ENCODE measurements around the gene VAC14.

The VAC14 gene

GRCh38 chr16:70757183-70757582, 43.8 kb downstream of the VAC14 start:
- peaks cover 14 to 22% of the 10 kb centered on the region in 2 experiments for H3K4me1 ChIP-seq (ENCODE audit: control insufficient read depth in 1 of 2, insufficient read depth in 2 of 2, low read length in 2 of 2)
- no peaks in the 10 kb centered on the region for H3K79me2 ChIP-seq (ENCODE audit: control insufficient read depth, insufficient read depth, low read length, poor library complexity)
- WGBS (ENCODE audit: extremely low coverage, insufficient coverage, insufficient read length): no CpG with 5 or more reads among the region's 9 CpGs
- H3K27ac ChIP-seq (ENCODE audit: low read depth, low read length): no peak overlapping the region
- H3K4ac ChIP-seq (ENCODE audit: low read depth, low read length): no peak overlapping the region
- peaks cover 4% of the 10 kb centered on the region for H3K9me3 ChIP-seq (ENCODE audit: insufficient read depth, low read depth, low read length)
- H2BK5ac ChIP-seq (ENCODE audit: low read depth, low read length, poor library complexity): no peak overlapping the region
- H4K12ac ChIP-seq (ENCODE audit: low read depth, low read length): no peak overlapping the region
- no peak overlapping the region for H3K23ac ChIP-seq (ENCODE audit: low read length)
- no peak overlapping the region for H4K91ac ChIP-seq (ENCODE audit: low read depth, low read length)
- H2BK120ac ChIP-seq (ENCODE audit: insufficient read depth, low read length, poor library complexity): no peak overlapping the region
- H3K36me3 ChIP-seq (ENCODE audit: control insufficient read depth in 1 of 2, insufficient read depth in 2 of 2, low read length in 2 of 2): peaks cover 17 to 22% of the 10 kb centered on the region in 2 experiments
- H4K8ac ChIP-seq (ENCODE audit: low read depth, low read length): no peak overlapping the region
- H2AFZ ChIP-seq (ENCODE audit: insufficient read depth, low read length, poor library complexity): no peak overlapping the region
- H3K27me3 ChIP-seq (ENCODE audit: insufficient read depth, low read length): no peaks in the 10 kb centered on the region
- H3K14ac ChIP-seq (ENCODE audit: low read length): no peak overlapping the region
- no peaks in the 10 kb centered on the region for H3K79me1 ChIP-seq (ENCODE audit: low read length)
- H3K18ac ChIP-seq (ENCODE audit: low read length): no peak overlapping the region
- no peak for DNase-seq
- no peak overlapping the region for H3K9ac ChIP-seq (ENCODE audit: low read length)
- no peak overlapping the region for H3K4me2 ChIP-seq (ENCODE audit: low read length)
- no peak overlapping the region for H2BK12ac ChIP-seq (ENCODE audit: low read length)
- H3K4me3 ChIP-seq (ENCODE audit: low read depth, low read length): no peak overlapping the region
- no peak overlapping the region for H2AK5ac ChIP-seq (ENCODE audit: low read length)

GRCh38 chr16:70756071-70756470, 44.9 kb downstream of the VAC14 start:
- peaks cover 15% of the 10 kb centered on the region in 2 experiments for H3K36me3 ChIP-seq (ENCODE audit: control insufficient read depth in 1 of 2, insufficient read depth in 2 of 2, low read length in 2 of 2)
- H3K27ac ChIP-seq (ENCODE audit: low read depth, low read length): no peak overlapping the region
- no peaks in the 10 kb centered on the region for H3K27me3 ChIP-seq (ENCODE audit: insufficient read depth, low read length)
- H3K79me1 ChIP-seq (ENCODE audit: low read length): no peaks in the 10 kb centered on the region
- H2BK12ac ChIP-seq (ENCODE audit: low read length): no peak overlapping the region
- no peaks in the 10 kb centered on the region for H3K79me2 ChIP-seq (ENCODE audit: control insufficient read depth, insufficient read depth, low read length, poor library complexity)
- H4K91ac ChIP-seq (ENCODE audit: low read depth, low read length): no peak overlapping the region
- no peak overlapping the region for H3K4me3 ChIP-seq (ENCODE audit: low read depth, low read length)
- no peak for DNase-seq
- no peak overlapping the region for H3K4me2 ChIP-seq (ENCODE audit: low read length)
- H3K9me3 ChIP-seq (ENCODE audit: insufficient read depth, low read depth, low read length): peaks cover 4% of the 10 kb centered on the region
- no peak overlapping the region for H3K14ac ChIP-seq (ENCODE audit: low read length)
- WGBS (ENCODE audit: extremely low coverage, insufficient coverage, insufficient read length): no CpG with 5 or more reads among the region's 8 CpGs
- H3K9ac ChIP-seq (ENCODE audit: low read length): no peak overlapping the region
- no peak overlapping the region for H2AK5ac ChIP-seq (ENCODE audit: low read length)
- H4K12ac ChIP-seq (ENCODE audit: low read depth, low read length): no peak overlapping the region
- H3K18ac ChIP-seq (ENCODE audit: low read length): no peak overlapping the region
- H3K4me1 ChIP-seq (ENCODE audit: control insufficient read depth in 1 of 2, insufficient read depth in 2 of 2, low read length in 2 of 2): peaks cover 18 to 24% of the 10 kb centered on the region in 2 experiments
- H2BK120ac ChIP-seq (ENCODE audit: insufficient read depth, low read length, poor library complexity): no peak overlapping the region
- no peak overlapping the region for H4K8ac ChIP-seq (ENCODE audit: low read depth, low read length)
- no peak overlapping the region for H2BK5ac ChIP-seq (ENCODE audit: low read depth, low read length, poor library complexity)
- H3K23ac ChIP-seq (ENCODE audit: low read length): no peak overlapping the region
- no peak overlapping the region for H3K4ac ChIP-seq (ENCODE audit: low read depth, low read length)
- no peak overlapping the region for H2AFZ ChIP-seq (ENCODE audit: insufficient read depth, low read length, poor library complexity)

GRCh38 chr16:70754851-70755600, 45.9 kb downstream of the VAC14 start:
- Histone ChIP-seq H3K4me3 (ENCODE audit: low read depth, low read length) (no peak overlapping the region), H2AFZ (ENCODE audit: insufficient read depth, low read length, poor library complexity) (no peak overlapping the region), H2BK120ac (ENCODE audit: insufficient read depth, low read length, poor library complexity) (no peak overlapping the region), H4K8ac (ENCODE audit: low read depth, low read length) (peak overlapping the region; percentile 8), H3K4me1 (ENCODE audit: control insufficient read depth in 1 of 2, insufficient read depth in 2 of 2, low read length in 2 of 2) (peaks cover 23 to 30% of the 10 kb centered on the region in 2 experiments), H3K4ac (ENCODE audit: low read depth, low read length) (no peak overlapping the region), H2AK5ac (ENCODE audit: low read length) (peak overlapping the region; percentile 44), H3K36me3 (ENCODE audit: control insufficient read depth in 1 of 2, insufficient read depth in 2 of 2, low read length in 2 of 2) (peaks cover 15% of the 10 kb centered on the region in 2 experiments), H3K9ac (ENCODE audit: low read length) (no peak overlapping the region), H3K27ac (ENCODE audit: low read depth, low read length) (no peak overlapping the region), H3K27me3 (ENCODE audit: insufficient read depth, low read length) (no peaks in the 10 kb centered on the region), H4K91ac (ENCODE audit: low read depth, low read length) (no peak overlapping the region), H3K14ac (ENCODE audit: low read length) (no peak overlapping the region), H3K9me3 (ENCODE audit: insufficient read depth, low read depth, low read length) (peaks cover 4% of the 10 kb centered on the region), H4K12ac (ENCODE audit: low read depth, low read length) (no peak overlapping the region), H3K23ac (ENCODE audit: low read length) (no peak overlapping the region), H2BK12ac (ENCODE audit: low read length) (no peak overlapping the region), H2BK5ac (ENCODE audit: low read depth, low read length, poor library complexity) (no peak overlapping the region), H3K4me2 (ENCODE audit: low read length) (no peak overlapping the region), H3K79me2 (ENCODE audit: control insufficient read depth, insufficient read depth, low read length, poor library complexity) (no peaks in the 10 kb centered on the region), H3K79me1 (ENCODE audit: low read length) (no peaks in the 10 kb centered on the region), H3K18ac (ENCODE audit: low read length) (no peak overlapping the region)
- WGBS (ENCODE audit: extremely low coverage, insufficient coverage, insufficient read length): no CpG with 5 or more reads among the region's 12 CpGs
- DNase-seq: no peak

- Histone ChIP-seq H3K27me3 (ENCODE audit: insufficient read depth, low read length) (no peaks in the 10 kb centered on the region), H3K9ac (ENCODE audit: low read length) (no peak overlapping the region), H3K4me3 (ENCODE audit: low read depth, low read length) (no peak overlapping the region), H3K4me1 (ENCODE audit: control insufficient read depth in 1 of 2, insufficient read depth in 2 of 2, low read length in 2 of 2) (peaks cover 30 to 36% of the 10 kb centered on the region in 2 experiments), H4K12ac (ENCODE audit: low read depth, low read length) (no peak overlapping the region), H3K27ac (ENCODE audit: low read depth, low read length) (no peak overlapping the region), H4K91ac (ENCODE audit: low read depth, low read length) (peak overlapping the region; percentile 12), H3K79me1 (ENCODE audit: low read length) (peaks cover 2% of the 10 kb centered on the region), H2AK5ac (ENCODE audit: low read length) (no peak overlapping the region), H3K36me3 (ENCODE audit: control insufficient read depth in 1 of 2, insufficient read depth in 2 of 2, low read length in 2 of 2) (peaks cover 13 to 15% of the 10 kb centered on the region in 2 experiments), H2AFZ (ENCODE audit: insufficient read depth, low read length, poor library complexity) (no peak overlapping the region), H3K4ac (ENCODE audit: low read depth, low read length) (no peak overlapping the region), H3K23ac (ENCODE audit: low read length) (no peak overlapping the region), H2BK12ac (ENCODE audit: low read length) (no peak overlapping the region), H3K9me3 (ENCODE audit: insufficient read depth, low read depth, low read length) (peaks cover 4% of the 10 kb centered on the region), H3K18ac (ENCODE audit: low read length) (no peak overlapping the region), H4K8ac (ENCODE audit: low read depth, low read length) (no peak overlapping the region), H3K14ac (ENCODE audit: low read length) (no peak overlapping the region), H3K79me2 (ENCODE audit: control insufficient read depth, insufficient read depth, low read length, poor library complexity) (no peaks in the 10 kb centered on the region), H3K4me2 (ENCODE audit: low read length) (no peak overlapping the region), H2BK5ac (ENCODE audit: low read depth, low read length, poor library complexity) (no peak overlapping the region), H2BK120ac (ENCODE audit: insufficient read depth, low read length, poor library complexity) (no peak overlapping the region)
- no peak for DNase-seq
- WGBS (ENCODE audit: extremely low coverage, insufficient coverage, insufficient read length): 100% methylated on average over 1 of the region's 11 CpGs
These were observed 46.6 kb downstream of the VAC14 start for GRCh38 chr16:70754371-70754770.
